GM10266 (cell line): ENCODE data around the gene NDUFB2.

Source experiments
- DNase-seq: peaks from one replicate; pipeline ENCODE4 v3.0.0; 2012; ENCODE audit errors: extremely low spot score
- TF ChIP-seq, protein P1 (sequence below): IDR thresholded peaks from 2 replicates; pipeline ENCODE4 v1.5.1; 2012; ENCODE audit warnings: mild to moderate bottlenecking, low read depth; ENCODE audit not compliant: control insufficient read depth, insufficient read depth; ENCODE audit errors: missing control alignments

NDUFB2 gene

DNA sequence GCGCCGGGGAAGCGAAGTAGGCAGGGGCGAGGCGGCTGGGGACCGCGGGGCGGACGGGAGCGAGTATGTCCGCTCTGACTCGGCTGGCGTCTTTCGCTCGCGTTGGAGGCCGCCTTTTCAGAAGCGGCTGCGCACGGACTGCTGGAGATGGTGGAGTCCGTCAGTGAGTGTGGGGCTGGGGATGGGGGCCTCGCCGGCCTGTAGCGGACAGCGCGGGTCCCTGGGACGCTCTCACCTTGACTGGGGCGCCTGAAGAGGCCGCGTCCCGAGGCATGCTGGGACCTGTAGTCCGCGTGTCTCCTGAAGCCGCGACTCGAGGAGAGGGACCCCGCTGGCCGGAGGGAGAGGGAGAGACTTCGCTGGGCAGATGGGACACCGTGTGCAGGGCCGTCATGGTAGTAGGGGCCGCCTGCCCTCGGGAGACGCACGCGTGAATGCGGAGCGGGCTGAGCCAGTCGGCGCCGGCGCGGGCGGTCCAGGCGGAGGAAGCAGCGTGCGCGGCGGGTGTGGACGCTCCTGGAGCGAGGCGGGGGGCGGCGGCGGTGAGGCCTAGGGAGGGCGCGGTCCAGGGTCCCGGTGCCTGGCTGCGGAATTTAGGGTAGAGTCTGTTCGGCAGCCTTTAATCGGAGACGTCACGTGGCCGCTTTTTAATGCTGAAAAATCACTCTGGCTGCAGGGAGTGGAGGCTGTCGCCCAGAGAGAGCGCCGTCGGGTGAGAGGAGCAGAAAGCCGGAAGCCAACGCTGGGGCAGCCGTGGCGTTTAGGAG is at the start of gene NDUFB2:
NDUFB2 (plus strand) TSS at position 29 of the 767 bp plus-strand sequence; CDS start at position 66, 37 bp downstream.
- peak; percentile 82 for DNase-seq
- TF ChIP-seq, protein P1, sequence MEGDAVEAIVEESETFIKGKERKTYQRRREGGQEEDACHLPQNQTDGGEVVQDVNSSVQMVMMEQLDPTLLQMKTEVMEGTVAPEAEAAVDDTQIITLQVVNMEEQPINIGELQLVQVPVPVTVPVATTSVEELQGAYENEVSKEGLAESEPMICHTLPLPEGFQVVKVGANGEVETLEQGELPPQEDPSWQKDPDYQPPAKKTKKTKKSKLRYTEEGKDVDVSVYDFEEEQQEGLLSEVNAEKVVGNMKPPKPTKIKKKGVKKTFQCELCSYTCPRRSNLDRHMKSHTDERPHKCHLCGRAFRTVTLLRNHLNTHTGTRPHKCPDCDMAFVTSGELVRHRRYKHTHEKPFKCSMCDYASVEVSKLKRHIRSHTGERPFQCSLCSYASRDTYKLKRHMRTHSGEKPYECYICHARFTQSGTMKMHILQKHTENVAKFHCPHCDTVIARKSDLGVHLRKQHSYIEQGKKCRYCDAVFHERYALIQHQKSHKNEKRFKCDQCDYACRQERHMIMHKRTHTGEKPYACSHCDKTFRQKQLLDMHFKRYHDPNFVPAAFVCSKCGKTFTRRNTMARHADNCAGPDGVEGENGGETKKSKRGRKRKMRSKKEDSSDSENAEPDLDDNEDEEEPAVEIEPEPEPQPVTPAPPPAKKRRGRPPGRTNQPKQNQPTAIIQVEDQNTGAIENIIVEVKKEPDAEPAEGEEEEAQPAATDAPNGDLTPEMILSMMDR, result peak; percentile 2

GRCh38 chr7:140646931-140647647 is 49.4 kb upstream of the NDUFB2 start:
- TF ChIP-seq, protein P1, result peak; percentile 62
- peak; percentile 56 for DNase-seq

DNA sequence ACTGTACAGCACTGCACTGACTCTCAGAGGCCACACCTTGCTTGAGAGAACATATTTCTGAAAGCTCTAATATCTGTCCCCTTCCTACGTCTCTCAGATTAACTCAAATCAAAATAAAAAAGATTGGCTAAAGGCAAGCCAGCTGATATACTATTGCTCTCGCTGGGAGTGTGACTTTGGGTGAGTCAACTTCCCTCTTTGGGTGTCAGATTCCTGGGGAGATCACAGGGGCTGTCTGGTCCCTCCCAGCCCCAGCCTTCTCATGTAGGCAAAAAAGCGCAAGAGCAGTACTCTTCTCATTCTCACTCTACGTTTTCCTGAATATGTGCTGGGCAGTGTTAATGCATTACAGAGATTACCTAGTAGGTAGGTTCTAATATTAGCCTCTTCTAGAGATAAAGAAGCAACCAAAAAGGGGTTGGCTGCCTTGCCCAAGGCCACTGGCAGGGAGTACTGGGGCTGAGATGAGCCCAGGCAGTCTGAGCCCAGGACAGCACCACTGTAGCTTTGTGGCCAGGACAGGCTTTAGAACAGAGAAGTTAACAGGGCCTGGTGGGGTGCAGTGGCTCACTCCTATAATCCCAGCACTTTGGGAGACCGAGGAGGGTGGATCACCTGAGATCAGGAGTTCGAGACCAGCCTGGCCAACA is 46.8 kb upstream of the NDUFB2 start:
- TF ChIP-seq, protein P1, result no peak
- no peak for DNase-seq

GRCh38 chr7:140650367-140650766 is 46.1 kb upstream of the NDUFB2 start:
- TF ChIP-seq, protein P1, result no peak
- DNase-seq, result no peak

- DNase-seq, result no peak
These were observed 43.0 kb upstream of the NDUFB2 start for GRCh38 chr7:140653319-140654108.

GRCh38 chr7:140654109-140654387 is 42.5 kb upstream of the NDUFB2 start:
- TF ChIP-seq, protein P1, result no peak
- DNase-seq, result no peak

More at GRCh38 chr7:140653319-140654108, 43.0 kb upstream of the NDUFB2 start:
- TF ChIP-seq, protein P1, result peak; percentile 83
